Upper lobe of left lung (tissue), 4 donors: ENCODE data around the gene STK35.

Source experiments
- CTCF ChIP-seq, 6 experiments: fragments of 450-650 bp in 4 of 6; fragments of 200-600 bp in 2 of 6; sonication (generic) in 2 of 6; IDR thresholded peaks; one replicate each; pipeline ENCODE4 v1.5.1; 2016 to 2019; ENCODE audit warnings: antibody characterized with exemption in 6 of 6
- POLR2A ChIP-seq, 4 donors: fragments of 450-650 bp; IDR thresholded peaks; one replicate each; pipeline ENCODE4 v1.5.1; 2016 to 2017; ENCODE audit warnings: antibody characterized with exemption in 4 of 4, mild to moderate bottlenecking in 2 of 4
- POLR2AphosphoS5 ChIP-seq, 2 donors: sonication (generic); formaldehyde crosslinking; IDR thresholded peaks; one replicate each; pipeline ENCODE4 v1.5.1; 2017; ENCODE audit warnings: antibody characterized with exemption in 2 of 2

- TF ChIP-seq CTCF (IDR thresholded peaks at IDR 0.05) (no peak), POLR2A (IDR thresholded peaks at IDR 0.05) (no peak), POLR2AphosphoS5 (IDR thresholded peaks at IDR 0.05) (no peak)
Observed at GRCh38 chr20:2093883-2094282, 7.7 kb upstream of the STK35 start.
